ENCODE measurements around the gene SBF2. TPM values are rescaled to one million over a fixed set of nuclear protein-coding genes. Genes with fewer than 3 reads are reported as not detected.
"Not testable (repeated sequence)": the region's sequence is repeated elsewhere in the genome, so short reads cannot be mapped to it uniquely, and the experiment has no call there.

SBF2 gene
- total and polyA plus RNA-seq, 8 donors, result 25.7 to 62.6 (median 57.0) TPM

DNA sequence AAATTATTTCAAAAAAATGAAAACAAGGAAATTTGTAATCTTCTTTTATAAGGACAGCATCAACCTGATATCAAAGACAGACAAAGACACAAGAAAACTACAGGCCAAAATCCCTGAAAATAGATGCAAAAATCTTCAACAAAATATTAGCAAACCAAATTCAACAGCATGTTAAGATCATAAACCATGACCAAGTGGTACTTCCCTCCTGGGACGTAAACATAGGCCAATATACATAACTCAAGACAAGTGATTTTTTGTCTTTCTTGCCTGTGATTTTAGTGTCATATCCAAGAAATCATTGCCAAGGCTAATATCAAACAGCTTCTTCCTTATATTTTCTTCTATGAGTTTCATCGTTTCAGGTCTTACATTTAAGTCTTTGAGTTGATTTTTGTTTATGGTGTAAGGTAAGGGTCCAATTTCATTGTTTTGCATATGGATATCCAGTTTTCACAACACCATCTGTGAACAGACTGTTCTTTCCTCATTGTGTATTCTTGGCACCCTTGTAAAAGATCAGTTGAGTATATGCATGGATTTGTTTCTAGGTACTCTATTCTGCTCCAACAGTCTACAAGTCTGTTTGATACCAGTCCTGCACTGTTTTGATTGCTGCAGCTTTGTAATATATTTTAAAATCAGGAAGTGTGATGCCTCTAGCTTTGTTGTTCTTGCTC is 50.0 kb downstream of the SBF2 start:
- intact Hi-C loops (cut with DNase I), result no loop called here
- H3K36me3 ChIP-seq, result no peaks in the 10 kb centered on the region
- no peaks in the 10 kb centered on the region for H3K4me1 ChIP-seq
- no peaks in the 10 kb centered on the region for H3K9me3 ChIP-seq
- no peak overlapping the region for H3K27ac ChIP-seq
- ATAC-seq (no peak), DNase-seq (no peak)
- no peak overlapping the region for H3K4me3 ChIP-seq
- no peaks in the 10 kb centered on the region for H3K27me3 ChIP-seq
- TF ChIP-seq, protein P1, sequence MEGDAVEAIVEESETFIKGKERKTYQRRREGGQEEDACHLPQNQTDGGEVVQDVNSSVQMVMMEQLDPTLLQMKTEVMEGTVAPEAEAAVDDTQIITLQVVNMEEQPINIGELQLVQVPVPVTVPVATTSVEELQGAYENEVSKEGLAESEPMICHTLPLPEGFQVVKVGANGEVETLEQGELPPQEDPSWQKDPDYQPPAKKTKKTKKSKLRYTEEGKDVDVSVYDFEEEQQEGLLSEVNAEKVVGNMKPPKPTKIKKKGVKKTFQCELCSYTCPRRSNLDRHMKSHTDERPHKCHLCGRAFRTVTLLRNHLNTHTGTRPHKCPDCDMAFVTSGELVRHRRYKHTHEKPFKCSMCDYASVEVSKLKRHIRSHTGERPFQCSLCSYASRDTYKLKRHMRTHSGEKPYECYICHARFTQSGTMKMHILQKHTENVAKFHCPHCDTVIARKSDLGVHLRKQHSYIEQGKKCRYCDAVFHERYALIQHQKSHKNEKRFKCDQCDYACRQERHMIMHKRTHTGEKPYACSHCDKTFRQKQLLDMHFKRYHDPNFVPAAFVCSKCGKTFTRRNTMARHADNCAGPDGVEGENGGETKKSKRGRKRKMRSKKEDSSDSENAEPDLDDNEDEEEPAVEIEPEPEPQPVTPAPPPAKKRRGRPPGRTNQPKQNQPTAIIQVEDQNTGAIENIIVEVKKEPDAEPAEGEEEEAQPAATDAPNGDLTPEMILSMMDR (IDR thresholded peaks at IDR 0.05), result no peak

DNA sequence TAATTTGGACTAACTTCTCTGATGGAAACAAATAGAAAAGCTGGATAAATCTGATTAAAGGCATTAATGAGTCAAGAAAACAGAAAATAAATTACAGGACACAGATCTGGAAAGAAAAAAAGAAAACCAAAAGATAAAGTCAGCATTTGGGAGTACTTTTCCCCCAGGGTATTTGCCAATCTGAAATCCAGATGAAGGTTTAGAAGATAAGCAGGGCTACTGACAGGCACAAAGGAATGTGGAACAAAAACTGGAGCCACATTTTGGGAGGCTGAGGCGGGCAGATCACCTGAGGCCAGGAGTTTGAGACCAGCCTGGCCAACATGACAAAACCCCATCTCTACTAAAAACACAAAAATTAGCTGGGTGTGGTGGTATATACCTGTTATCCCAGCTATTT is 57.2 kb downstream of the SBF2 start:
- H3K27me3 ChIP-seq, result no peaks in the 10 kb centered on the region
- H3K4me3 ChIP-seq, result no peak overlapping the region
- no peak for DNase-seq
- TF ChIP-seq, protein P1 (IDR thresholded peaks at IDR 0.05), result no peak
- intact Hi-C loops (cut with DNase I), result no loop called here
- no peaks in the 10 kb centered on the region for H3K36me3 ChIP-seq
- no peak overlapping the region for H3K27ac ChIP-seq
- ATAC-seq, result no peak
- H3K4me1 ChIP-seq, result no peaks in the 10 kb centered on the region
- peaks cover 0 to 7% of the 10 kb centered on the region in 2 donors for H3K9me3 ChIP-seq

GRCh38 chr11:10233581-10233980 is 60.4 kb downstream of the SBF2 start:
- Histone ChIP-seq H3K9me3 (peaks cover 0 to 8% of the 10 kb centered on the region in 2 donors), H3K27me3 (no peaks in the 10 kb centered on the region), H3K27ac (no peak overlapping the region), H3K36me3 (no peaks in the 10 kb centered on the region), H3K4me1 (no peaks in the 10 kb centered on the region), H3K4me3 (no peak overlapping the region)
- intact Hi-C loops (cut with DNase I), result no loop called here
- TF ChIP-seq, protein P1 (IDR thresholded peaks at IDR 0.05), result no peak
- DNase-seq (no peak), ATAC-seq (no peak)

DNA sequence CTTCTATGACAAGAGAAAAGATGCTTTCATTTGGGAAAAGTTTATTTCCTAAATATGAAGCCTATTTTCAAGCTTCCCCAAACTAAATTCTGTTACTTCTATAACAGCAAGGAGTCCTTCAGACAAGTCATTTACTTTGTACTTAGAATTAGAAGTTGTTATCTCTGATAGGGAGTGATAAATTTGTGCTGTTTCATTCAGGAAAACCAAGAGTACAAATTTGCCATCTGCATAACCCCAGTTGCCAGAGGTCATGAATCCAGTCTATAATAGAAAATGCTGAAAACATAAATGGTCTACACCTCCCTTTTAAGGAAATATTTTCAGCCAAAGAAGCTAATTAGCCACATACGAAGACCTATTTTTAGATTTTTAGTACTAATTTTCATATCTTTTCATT is 61.3 kb downstream of the SBF2 start:
- no peak for ATAC-seq
- intact Hi-C loops (cut with DNase I), result no loop called here
- H3K4me1 ChIP-seq, result no peaks in the 10 kb centered on the region
- H3K27me3 ChIP-seq, result no peaks in the 10 kb centered on the region
- H3K4me3 ChIP-seq, result no peak overlapping the region
- peaks cover 0 to 8% of the 10 kb centered on the region in 2 donors for H3K9me3 ChIP-seq
- TF ChIP-seq, protein P1 (IDR thresholded peaks at IDR 0.05), result no peak
- no peak for DNase-seq
- H3K36me3 ChIP-seq, result no peaks in the 10 kb centered on the region
- no peak overlapping the region for H3K27ac ChIP-seq

GRCh38 chr11:10231803-10232202 is 62.2 kb downstream of the SBF2 start:
- H3K9me3 ChIP-seq; DNase-seq; H3K27ac ChIP-seq; H3K4me1 ChIP-seq; H3K4me3 ChIP-seq; H3K27me3 ChIP-seq; ATAC-seq; intact Hi-C loops (cut with DNase I); H3K36me3 ChIP-seq: not testable (repeated sequence)

DNA sequence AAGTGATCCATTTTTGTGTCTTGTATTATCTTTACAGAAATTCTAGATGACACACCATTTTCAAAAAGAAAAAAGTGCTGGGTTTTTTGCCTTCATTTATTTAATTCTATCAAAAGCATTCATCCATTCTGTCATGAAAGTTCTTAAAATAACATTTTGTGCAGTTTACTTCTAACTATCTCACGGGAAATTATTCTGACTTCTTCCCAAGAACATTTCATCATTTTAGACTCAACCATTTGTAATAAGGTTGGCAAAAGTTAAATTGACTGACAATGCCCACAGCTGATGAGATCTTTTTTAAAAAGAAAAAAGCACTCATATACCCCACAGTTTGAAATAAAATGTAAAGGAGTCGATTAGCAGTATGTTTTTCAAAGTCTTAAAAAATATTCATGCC is 68.5 kb downstream of the SBF2 start:
- intact Hi-C loops (cut with DNase I), result no loop called here
- Histone ChIP-seq H3K27me3 (no peaks in the 10 kb centered on the region), H3K4me1 (peaks cover 0 to 3% of the 10 kb centered on the region in 2 donors), H3K36me3 (no peaks in the 10 kb centered on the region), H3K27ac (no peak overlapping the region), H3K9me3 (no peaks in the 10 kb centered on the region), H3K4me3 (no peak overlapping the region)
- DNase-seq (no peak), ATAC-seq (no peak)
- TF ChIP-seq, protein P1 (IDR thresholded peaks at IDR 0.05), result no peak

Data from left lung (tissue), 10 donors.